Measurements from ENCODE around the gene PLA2G4B.

DNA sequence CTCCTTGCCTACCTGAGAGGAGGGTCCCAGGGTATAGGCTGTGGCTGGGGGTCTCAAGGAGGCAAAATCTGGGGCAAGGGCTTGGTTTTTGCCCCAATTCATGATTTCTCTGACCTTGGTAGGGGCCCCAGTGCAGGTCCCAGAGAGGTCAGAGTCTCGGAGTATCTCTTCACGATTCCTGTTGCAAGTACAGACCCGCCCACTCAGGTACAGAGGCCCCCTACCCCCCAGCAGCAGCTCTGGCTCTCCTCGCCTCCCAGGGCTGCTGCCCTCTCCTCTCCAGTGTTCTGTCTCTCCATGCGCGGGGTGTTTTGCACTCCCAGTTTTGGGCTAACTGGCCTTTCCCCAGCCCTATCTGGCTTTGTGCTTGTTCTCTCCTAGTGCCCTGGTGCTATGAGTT lies 16.2 kb upstream of the PLA2G4B start:
- TF ChIP-seq POLR2A (IDR thresholded peaks at IDR 0.05): no peak
- TF ChIP-seq, protein P1, sequence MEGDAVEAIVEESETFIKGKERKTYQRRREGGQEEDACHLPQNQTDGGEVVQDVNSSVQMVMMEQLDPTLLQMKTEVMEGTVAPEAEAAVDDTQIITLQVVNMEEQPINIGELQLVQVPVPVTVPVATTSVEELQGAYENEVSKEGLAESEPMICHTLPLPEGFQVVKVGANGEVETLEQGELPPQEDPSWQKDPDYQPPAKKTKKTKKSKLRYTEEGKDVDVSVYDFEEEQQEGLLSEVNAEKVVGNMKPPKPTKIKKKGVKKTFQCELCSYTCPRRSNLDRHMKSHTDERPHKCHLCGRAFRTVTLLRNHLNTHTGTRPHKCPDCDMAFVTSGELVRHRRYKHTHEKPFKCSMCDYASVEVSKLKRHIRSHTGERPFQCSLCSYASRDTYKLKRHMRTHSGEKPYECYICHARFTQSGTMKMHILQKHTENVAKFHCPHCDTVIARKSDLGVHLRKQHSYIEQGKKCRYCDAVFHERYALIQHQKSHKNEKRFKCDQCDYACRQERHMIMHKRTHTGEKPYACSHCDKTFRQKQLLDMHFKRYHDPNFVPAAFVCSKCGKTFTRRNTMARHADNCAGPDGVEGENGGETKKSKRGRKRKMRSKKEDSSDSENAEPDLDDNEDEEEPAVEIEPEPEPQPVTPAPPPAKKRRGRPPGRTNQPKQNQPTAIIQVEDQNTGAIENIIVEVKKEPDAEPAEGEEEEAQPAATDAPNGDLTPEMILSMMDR (IDR thresholded peaks at IDR 0.05 in 4 of 5, conservative IDR thresholded peaks at IDR 0.05 in 1 of 5): no peak
